GM18870 (cell line): ENCODE data around the gene MYO5A.
A peak's percentile ranks its signal among the peaks of the same experiment; 100 is the strongest.
"Not testable (repeated sequence)": the region's sequence is repeated elsewhere in the genome, so short reads cannot be mapped to it uniquely, and the experiment has no call there.

ENCODE experiments used
- ATAC-seq: cut with Tn5 transposase; IDR thresholded peaks from one replicate; pipeline ENCODE4 v1.9.1; 2021; ENCODE audit warnings: moderate library complexity; ENCODE audit not compliant: unreplicated experiment

The MYO5A gene

GRCh38 chr15:52466134-52466701 is 62.5 kb downstream of the MYO5A start:
- ATAC-seq = peak; percentile 86

GRCh38 chr15:52464478-52464877 is 64.2 kb downstream of the MYO5A start:
- ATAC-seq = peak; percentile 58

GRCh38 chr15:52464040-52464439 is 64.6 kb downstream of the MYO5A start:
- no peak for ATAC-seq

DNA sequence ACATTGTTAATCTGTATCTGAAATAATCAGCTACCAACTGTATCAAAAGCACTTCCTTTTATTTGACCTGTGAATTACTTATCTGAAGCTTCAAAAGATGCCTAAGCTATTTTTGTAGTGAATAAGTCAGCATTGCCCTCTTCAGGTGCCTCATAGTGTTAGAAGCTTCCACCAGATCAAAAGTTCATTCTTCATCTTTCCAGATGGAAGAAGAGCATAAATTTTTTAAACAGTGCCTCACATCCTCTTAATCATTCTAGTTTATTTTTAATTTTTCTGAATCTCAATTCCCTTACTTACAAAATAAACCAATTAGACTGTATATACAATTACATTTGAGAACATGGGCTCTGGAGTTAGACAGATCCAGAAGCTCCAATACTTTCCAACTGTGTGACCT is 65.0 kb downstream of the MYO5A start:
- ATAC-seq = no peak

- no peak for ATAC-seq
Measured at GRCh38 chr15:52462806-52463360, 65.8 kb downstream of the MYO5A start.

DNA sequence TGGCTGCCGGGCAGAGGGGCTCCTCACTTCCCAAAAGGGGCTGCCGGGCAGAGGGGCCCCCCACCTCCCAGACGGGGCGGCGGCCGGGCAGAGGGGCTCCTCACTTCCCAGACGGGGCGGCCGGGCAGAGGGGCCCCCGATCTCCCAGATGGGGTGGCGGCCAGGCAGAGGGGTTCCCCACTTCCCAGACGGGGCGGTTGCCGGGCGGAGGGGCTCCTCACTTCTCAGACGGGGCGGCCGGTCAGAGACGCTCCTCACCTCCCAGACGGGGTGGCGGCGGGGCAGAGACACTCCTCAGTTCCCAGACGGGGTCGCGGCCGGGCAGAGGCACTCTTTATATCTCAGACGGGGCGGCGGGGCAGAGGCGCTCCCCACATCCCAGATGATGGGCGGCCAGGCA is 69.0 kb downstream of the MYO5A start:
- not testable (repeated sequence) for ATAC-seq

DNA sequence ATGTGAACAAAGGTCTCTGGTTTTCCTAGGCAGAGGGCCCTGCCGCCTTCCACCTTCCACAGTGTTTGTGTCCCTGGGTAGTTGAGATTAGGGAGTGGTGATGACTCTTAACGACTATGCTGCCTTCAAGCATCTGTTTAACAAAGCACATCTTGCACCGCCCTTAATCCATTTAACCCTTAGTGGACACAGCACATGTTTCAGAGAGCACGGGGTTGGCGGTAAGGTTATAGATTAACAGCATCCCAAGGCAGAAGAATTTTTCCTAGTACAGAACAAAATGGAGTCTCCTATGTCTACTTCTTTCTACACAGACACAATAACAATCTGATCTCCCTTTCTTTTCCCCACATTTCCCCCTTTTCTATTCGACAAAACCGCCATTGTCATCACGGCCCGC is 69.4 kb downstream of the MYO5A start:
- ATAC-seq = not testable (repeated sequence)

- no peak for ATAC-seq
Measured at GRCh38 chr15:52448011-52448890, 80.4 kb downstream of the MYO5A start.

- ATAC-seq = no peak
Measured at GRCh38 chr15:52445954-52446353, 82.7 kb downstream of the MYO5A start.

- ATAC-seq = no peak
Measured at GRCh38 chr15:52445553-52445952, 83.1 kb downstream of the MYO5A start.

DNA sequence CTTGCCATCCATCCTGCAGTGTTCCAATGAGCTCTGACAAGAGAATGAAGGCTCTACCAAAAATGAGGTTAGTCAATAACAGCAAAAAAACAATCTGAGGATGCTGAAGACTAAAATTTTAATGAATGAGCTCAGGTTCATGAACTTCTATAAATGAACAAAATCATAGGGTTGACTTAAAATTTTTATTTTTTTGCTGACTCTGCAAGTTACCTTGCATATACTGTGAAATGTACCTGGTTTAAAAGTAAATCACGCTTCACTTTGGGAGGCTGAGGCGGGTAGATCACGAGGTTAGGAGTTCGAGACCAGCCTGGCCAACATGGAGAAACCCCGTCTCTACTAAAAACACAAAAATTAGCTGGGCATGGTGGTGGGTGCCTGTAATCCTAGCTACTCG is 85.5 kb downstream of the MYO5A start:
- not testable (repeated sequence) for ATAC-seq

- no peak for ATAC-seq
Measured at GRCh38 chr15:52441841-52442240, 86.8 kb downstream of the MYO5A start.

GRCh38 chr15:52440946-52441345 is 87.7 kb downstream of the MYO5A start:
- ATAC-seq = no peak

DNA sequence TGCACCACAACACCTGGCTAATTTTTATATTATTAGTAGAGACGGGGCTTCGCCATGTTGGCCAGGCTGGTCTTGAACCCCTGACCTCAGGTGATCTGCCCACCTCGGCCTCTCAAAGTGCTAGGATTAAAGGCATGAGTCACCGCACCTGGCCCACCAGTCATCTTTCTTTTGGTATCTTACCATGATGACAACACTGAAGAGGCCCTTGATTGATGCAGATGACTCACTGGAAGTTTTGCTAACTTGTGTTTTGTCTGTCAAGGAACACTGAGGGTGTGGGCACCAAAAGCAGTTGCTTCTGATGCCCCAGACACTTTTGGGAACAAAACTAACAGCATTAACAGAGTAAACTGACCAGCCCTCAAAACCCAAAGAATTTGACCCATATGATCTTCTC is 88.3 kb downstream of the MYO5A start:
- no peak for ATAC-seq

GRCh38 chr15:52439470-52439869 is 89.2 kb downstream of the MYO5A start:
- no peak for ATAC-seq

DNA sequence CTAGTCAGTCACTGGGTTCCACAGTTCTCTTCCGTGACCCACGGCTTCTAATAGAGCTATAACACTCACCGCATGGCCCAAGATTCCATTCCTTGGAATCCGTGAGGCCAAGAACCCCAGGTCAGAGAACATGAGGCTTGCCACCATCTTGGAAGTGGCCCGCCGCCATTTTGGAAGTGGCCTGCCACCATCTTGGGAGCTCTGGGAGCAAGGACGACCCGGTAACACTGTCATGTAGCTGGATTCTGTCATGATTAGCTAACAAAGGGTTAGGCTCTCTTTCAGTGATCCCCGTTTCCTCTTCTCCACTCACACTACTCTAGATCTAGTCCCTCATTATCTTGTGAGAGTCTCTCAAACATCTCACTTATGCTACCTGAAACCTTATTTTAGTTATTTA is 89.6 kb downstream of the MYO5A start:
- ATAC-seq = not testable (repeated sequence)

- no peak for ATAC-seq
Measured at GRCh38 chr15:52438047-52438446, 90.6 kb downstream of the MYO5A start.

DNA sequence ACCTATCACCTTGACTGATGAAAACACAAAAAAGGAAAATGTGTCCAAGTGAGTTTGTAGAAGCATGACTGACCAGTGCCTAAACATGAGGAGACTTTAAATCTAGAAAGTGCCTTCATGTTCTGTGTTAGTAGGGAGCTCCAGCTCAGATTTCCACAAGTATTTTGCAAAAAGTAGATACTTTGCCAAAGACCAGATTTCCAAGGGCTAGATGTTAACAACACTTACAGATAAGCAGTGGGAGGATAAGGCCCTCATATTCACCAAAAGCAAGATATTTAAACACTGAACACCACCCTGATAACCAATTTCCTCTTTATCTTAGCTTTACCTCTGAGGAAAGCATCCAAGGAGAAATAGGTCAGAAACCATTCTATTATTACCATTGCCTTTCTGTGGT is 91.0 kb downstream of the MYO5A start:
- ATAC-seq = no peak

DNA sequence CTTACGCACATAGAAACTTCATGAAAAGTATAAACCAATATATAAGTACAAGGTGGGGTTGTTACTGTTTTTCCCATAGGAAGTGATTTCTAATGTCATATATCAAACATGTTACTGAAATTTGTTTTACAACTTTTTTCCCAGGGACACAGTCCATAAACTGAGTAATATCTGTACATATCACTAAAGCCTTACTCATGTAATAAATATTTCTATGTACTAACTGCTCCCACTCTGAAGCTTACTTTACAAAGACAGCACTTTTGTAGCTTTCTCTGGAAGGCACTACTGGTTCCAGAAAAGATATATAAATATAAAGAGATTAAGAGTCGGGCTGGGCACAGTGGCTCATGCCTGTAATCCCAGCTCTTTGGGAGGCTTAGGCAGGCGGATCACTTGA is 91.7 kb downstream of the MYO5A start:
- ATAC-seq = no peak

DNA sequence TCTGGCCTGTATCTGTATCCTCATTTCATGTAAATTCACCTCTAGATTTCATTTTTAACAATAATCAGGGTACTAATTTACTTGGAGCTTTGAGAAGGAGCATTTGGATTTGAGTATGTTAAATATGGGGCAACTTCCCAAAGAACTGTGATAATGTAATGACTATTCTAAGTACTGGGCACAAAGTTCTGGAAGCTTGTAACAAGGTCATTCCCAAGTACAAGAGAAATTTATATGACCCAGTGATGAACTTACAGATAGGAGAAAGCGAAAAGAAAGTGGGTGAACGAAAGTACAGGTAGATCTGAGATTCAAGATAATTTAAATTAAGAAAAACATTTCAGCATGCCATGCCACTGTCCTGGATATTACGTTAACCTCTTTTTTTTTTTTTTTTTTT is 93.8 kb downstream of the MYO5A start:
- no peak for ATAC-seq

GRCh38 chr15:52428297-52428696 is 100.4 kb downstream of the MYO5A start:
- ATAC-seq = no peak

- ATAC-seq = no peak
Measured at GRCh38 chr15:52427804-52428203, 100.9 kb downstream of the MYO5A start.
